Measurements from ENCODE around the gene ASS1.

The ASS1 gene

GRCh38 chr9:130537346-130538050 lies 92.7 kb downstream of the ASS1 start:
- peak in 1 of 3 experiments; percentile 16 for DNase-seq

- DNase-seq = peak in 2 of 3 experiments; percentile 11 to 53
Observed at GRCh38 chr9:130539420-130540223, 94.9 kb downstream of the ASS1 start.

- DNase-seq = no peak
Observed at GRCh38 chr9:130541533-130541932, 96.8 kb downstream of the ASS1 start.

GRCh38 chr9:130542038-130542437 lies 97.3 kb downstream of the ASS1 start:
- DNase-seq = no peak

GRCh38 chr9:130542457-130543228 lies 97.9 kb downstream of the ASS1 start:
- DNase-seq = peak; percentile 18 to 72 (median 41)

GRCh38 chr9:130543368-130543767 lies 98.6 kb downstream of the ASS1 start:
- peak in 1 of 3 experiments; percentile 60 for DNase-seq

GRCh38 chr9:130543859-130544258 lies 99.1 kb downstream of the ASS1 start:
- peak in 1 of 3 experiments; percentile 61 for DNase-seq

GRCh38 chr9:130544364-130544763 lies 99.6 kb downstream of the ASS1 start:
- no peak for DNase-seq

- no peak for DNase-seq
Observed at GRCh38 chr9:130548103-130548502, 103.3 kb downstream of the ASS1 start.

- peak in 1 of 3 experiments; percentile 29 for DNase-seq
Observed at GRCh38 chr9:130549093-130549735, 104.5 kb downstream of the ASS1 start.

All from NCI-H1417 (cell line).